OCI-LY7 (cell line): Measurements from ENCODE around the gene HES2. TPM values are rescaled to one million over a fixed set of nuclear protein-coding genes. Genes with fewer than 3 reads are reported as not detected.

Experiments used
- BruUV-seq: library from RNA; stranded (reverse); fragments of 400-500 nt; replicated peaks from 2 replicates; lab custom pipeline; 2021; lab: Mats Ljungman, UMichigan
- CTCF ChIA-PET: fragments of 300-600 bp; sonication (Branson Sonifier 250); formaldehyde crosslinking; loops from one replicate; lab custom pipeline; 2022; ENCODE audit warnings: antibody characterized with exemption; ENCODE audit not compliant: unreplicated experiment; lab: Charles Lee
- POLR2A ChIA-PET: fragments of 300-600 bp; sonication (Branson Sonifier 250); formaldehyde crosslinking; loops from one replicate; lab custom pipeline; 2022; ENCODE audit warnings: antibody characterized with exemption; lab: Charles Lee
- DNase-seq: peaks from one replicate; pipeline ENCODE4 v3.0.0-alpha.2; 2015; ENCODE audit warnings: low spot score
- H2AFZ ChIP-seq: fragments of 200-600 bp; sonication (generic), shearing (Covaris generic); 2 replicates; pipeline ENCODE4 v1.6.1; 2014; ENCODE audit warnings: mild to moderate bottlenecking, antibody characterized with exemption, low read length, moderate library complexity
- H3K27ac ChIP-seq: fragments of 200-600 bp; sonication (generic); 2 replicates; pipeline ENCODE4 v1.5.1; 2014; ENCODE audit warnings: mixed run types, low read depth, mild to moderate bottlenecking, moderate library complexity, low read length, inconsistent platforms; ENCODE audit not compliant: poor library complexity, severe bottlenecking
- H3K36me3 ChIP-seq: fragments of 200-600 bp; sonication (generic); 2 replicates; pipeline ENCODE4 v1.6.1; 2014; ENCODE audit warnings: mild to moderate bottlenecking, antibody characterized with exemption, low read length, moderate library complexity, mixed read lengths; ENCODE audit not compliant: insufficient read depth
- H3K4me1 ChIP-seq: fragments of 200-600 bp; sonication (generic); 2 replicates; pipeline ENCODE4 v1.5.1; 2014; ENCODE audit warnings: mild to moderate bottlenecking, low read length; ENCODE audit not compliant: insufficient read depth, poor library complexity, severe bottlenecking
- H3K4me2 ChIP-seq: fragments of 200-600 bp; sonication (generic); 2 replicates; pipeline ENCODE4 v1.6.1; 2014; ENCODE audit warnings: mild to moderate bottlenecking, low read length
- H3K4me3 ChIP-seq: fragments of 200-600 bp; sonication (generic); 2 replicates; pipeline ENCODE4 v1.5.1; 2014; ENCODE audit warnings: mild to moderate bottlenecking, low read depth, low read length; ENCODE audit not compliant: poor library complexity, severe bottlenecking
- H3K79me2 ChIP-seq: fragments of 200-600 bp; sonication (generic); 2 replicates; pipeline ENCODE4 v1.6.1; 2016; ENCODE audit warnings: low read depth, mild to moderate bottlenecking, low read length, moderate library complexity, mixed read lengths; ENCODE audit not compliant: insufficient read depth
- H3K9me2 ChIP-seq: fragments of 200-600 bp; sonication (generic); 2 replicates; pipeline ENCODE4 v1.6.1; 2016; ENCODE audit warnings: mild to moderate bottlenecking, low read length, mixed read lengths; ENCODE audit not compliant: insufficient read depth
- H3K9me3 ChIP-seq: fragments of 200-600 bp; sonication (generic); 2 replicates; pipeline ENCODE4 v1.6.1; 2014; ENCODE audit warnings: mild to moderate bottlenecking, mixed run types, low read length, mixed read lengths
- H4K20me1 ChIP-seq: fragments of 200-600 bp; sonication (generic); 2 replicates; pipeline ENCODE4 v1.6.1; 2014; ENCODE audit warnings: mild to moderate bottlenecking, antibody characterized with exemption, low read length, moderate library complexity, mixed read lengths; ENCODE audit not compliant: insufficient read depth
- CTCF ChIP-seq: fragments of 200-600 bp; sonication (generic); conservative IDR thresholded peaks from 2 replicates; pipeline ENCODE4 v1.5.1; 2014; ENCODE audit warnings: mild to moderate bottlenecking, antibody characterized with exemption, low read length, moderate library complexity, mixed read lengths
- EZH2phosphoT487 ChIP-seq: fragments of 200-600 bp; sonication (generic); IDR thresholded peaks from 2 replicates; pipeline ENCODE4 v1.6.1; 2018; ENCODE audit warnings: low read depth, borderline replicate concordance, mild to moderate bottlenecking, mixed run types, antibody characterized with exemption, low read length, moderate library complexity, mixed read lengths
- intact Hi-C: fragments of 100-400 bp; cut with micrococcal nuclease; formaldehyde crosslinking; loops from one replicate; pipeline ENCODE4 v1.10.0; 2022; ENCODE audit not compliant: unreplicated experiment
- total RNA-seq, 2 experiments: library from RNA; depleted of rRNA in 1 of 2; stranded (reverse); fragments of >200 nt in 1 of 2; shearing (Covaris generic) in 1 of 2; gene quantifications; 2 replicates each; pipeline ENCODE4 v1.2.3, GENCODE V29; 2014 to 2022

HES2 gene
- total RNA-seq, 2 experiments from 2014 or later: not detected

GRCh38 chr1:6466023-6466422, 46.3 kb upstream of the HES2 start, which contains the start of gene TNFRSF25:
TNFRSF25 (minus strand) TSS chr1:6466173; CDS start chr1:6466107, 66 bp downstream.
- no peaks in the 10 kb centered on the region for H3K9me3 ChIP-seq
- intact Hi-C loops: no loop called here
- no peaks in the 10 kb centered on the region for H3K36me3 ChIP-seq
- no TSS peak for BruUV-seq
- ChIA-PET POLR2A (no interaction called here), CTCF (no interaction called here)
- H3K4me1 ChIP-seq: no peaks in the 10 kb centered on the region
- H3K79me2 ChIP-seq: no peaks in the 10 kb centered on the region
- H2AFZ ChIP-seq: no peak within 1 kb of the TSS
- no peak within 1 kb of the TSS for H3K4me2 ChIP-seq
- no peaks in the 10 kb centered on the region for H4K20me1 ChIP-seq
- H3K27ac ChIP-seq: no peak within 1 kb of the TSS
- no peak for DNase-seq
- TF ChIP-seq CTCF (no peak), EZH2phosphoT487 (no peak)
- H3K4me3 ChIP-seq: no peak within 1 kb of the TSS
- no peaks in the 10 kb centered on the region for H3K9me2 ChIP-seq

DNA sequence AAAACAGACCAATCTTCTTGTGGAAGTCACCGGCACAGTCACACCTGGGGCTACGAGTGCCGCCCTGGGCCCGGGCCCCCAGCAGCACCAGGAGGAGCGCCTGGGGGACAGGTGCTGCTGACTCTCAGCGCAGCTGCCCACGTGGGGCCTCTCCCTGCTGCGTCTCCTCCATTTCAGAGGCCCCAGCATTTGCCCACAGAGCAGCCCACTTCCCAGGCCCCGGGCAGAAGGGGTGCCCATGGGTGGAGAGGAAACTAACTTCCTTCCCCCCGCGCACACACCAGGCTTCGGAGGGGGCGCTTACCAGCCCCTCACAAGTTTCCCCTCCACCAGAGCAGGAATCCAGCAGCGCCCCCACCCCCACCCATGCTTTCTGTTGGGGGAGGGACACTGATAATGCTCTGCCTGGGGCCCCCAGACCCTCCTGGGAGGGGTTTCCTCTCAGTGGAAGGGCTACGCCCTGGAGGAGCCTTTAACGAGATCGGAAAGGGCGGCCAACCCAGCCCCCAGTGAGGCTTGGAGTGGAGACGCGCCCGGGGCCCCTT, 45.8 kb upstream of the HES2 start:
- no peak for DNase-seq
- H4K20me1 ChIP-seq: no peaks in the 10 kb centered on the region
- H3K27ac ChIP-seq: no peak overlapping the region
- H2AFZ ChIP-seq: no peak overlapping the region
- no peaks in the 10 kb centered on the region for H3K36me3 ChIP-seq
- H3K4me1 ChIP-seq: no peaks in the 10 kb centered on the region
- BruUV-seq: no TSS peak
- ChIA-PET CTCF (no interaction called here), POLR2A (no interaction called here)
- H3K9me2 ChIP-seq: no peaks in the 10 kb centered on the region
- intact Hi-C loops: no loop called here
- no peak for TF ChIP-seq EZH2phosphoT487
- no peak for TF ChIP-seq CTCF
- no peaks in the 10 kb centered on the region for H3K9me3 ChIP-seq
- H3K79me2 ChIP-seq: no peaks in the 10 kb centered on the region
- H3K4me3 ChIP-seq: no peak overlapping the region
- no peak overlapping the region for H3K4me2 ChIP-seq

DNA sequence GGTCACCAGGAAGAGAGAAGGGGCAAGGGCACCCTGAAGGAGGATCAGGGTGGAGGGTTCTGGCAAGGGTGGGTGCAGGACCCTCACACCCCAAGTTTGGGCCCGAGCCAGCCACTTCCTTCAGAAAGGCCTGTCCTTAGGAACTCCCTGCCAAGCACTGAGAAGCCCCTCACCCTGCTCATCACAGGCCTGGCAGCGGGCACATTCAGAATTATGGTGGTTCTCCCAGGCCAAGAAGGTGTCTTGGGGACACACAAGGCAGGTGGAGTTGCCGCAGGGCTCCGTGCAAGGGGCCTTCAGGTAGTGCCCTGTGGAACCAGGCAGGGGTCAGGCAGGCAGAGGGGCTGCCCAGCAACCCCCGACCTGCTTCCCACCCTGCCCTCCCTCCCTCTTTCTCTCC, 45.2 kb upstream of the HES2 start:
- intact Hi-C loops: no loop called here
- Histone ChIP-seq H3K36me3 (no peaks in the 10 kb centered on the region), H2AFZ (no peak overlapping the region), H3K9me2 (no peaks in the 10 kb centered on the region), H3K4me1 (no peaks in the 10 kb centered on the region), H3K4me2 (no peak overlapping the region), H3K9me3 (no peaks in the 10 kb centered on the region), H3K27ac (no peak overlapping the region), H3K79me2 (no peaks in the 10 kb centered on the region), H4K20me1 (no peaks in the 10 kb centered on the region), H3K4me3 (no peak overlapping the region)
- BruUV-seq: no TSS peak
- POLR2A ChIA-PET: no interaction called here
- no peak for TF ChIP-seq CTCF
- no peak for TF ChIP-seq EZH2phosphoT487
- CTCF ChIA-PET: no interaction called here
- DNase-seq: no peak
